NCI-H82 treated with DMSO at 0.1 percent for 48 hours (cell line): ENCODE results near the gene SLC9C2.
A peak's percentile ranks its signal among the peaks of the same experiment; 100 is the strongest.
"Not testable (repeated sequence)": the region's sequence is repeated elsewhere in the genome, so short reads cannot be mapped to it uniquely, and the experiment has no call there.

Experiments used
- DNase-seq: peaks from one replicate; lab custom pipeline; 2025; ENCODE audit not compliant: unreplicated experiment; lab: John Stamatoyannopoulos, UW

SLC9C2 gene

DNA sequence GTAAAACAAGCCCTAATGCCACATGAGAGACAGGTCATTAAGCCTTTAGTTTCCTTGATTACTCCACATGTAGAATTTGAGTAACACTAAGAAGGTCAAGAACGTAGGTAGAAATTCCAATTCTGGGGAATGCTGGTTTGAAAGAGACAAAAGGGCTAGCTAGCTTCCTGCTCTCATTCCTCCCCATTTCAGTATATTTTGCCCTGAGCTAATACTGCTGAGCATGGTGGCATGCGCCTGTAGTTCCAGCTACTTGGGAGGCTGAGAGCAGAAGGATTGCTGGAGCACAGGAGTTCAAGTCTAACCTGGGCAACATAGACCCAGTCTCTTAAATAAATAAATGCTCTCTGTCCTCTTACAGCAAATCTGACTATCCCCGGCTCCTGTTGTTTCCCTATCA is 112.9 kb downstream of the SLC9C2 start:
- no peak for DNase-seq

DNA sequence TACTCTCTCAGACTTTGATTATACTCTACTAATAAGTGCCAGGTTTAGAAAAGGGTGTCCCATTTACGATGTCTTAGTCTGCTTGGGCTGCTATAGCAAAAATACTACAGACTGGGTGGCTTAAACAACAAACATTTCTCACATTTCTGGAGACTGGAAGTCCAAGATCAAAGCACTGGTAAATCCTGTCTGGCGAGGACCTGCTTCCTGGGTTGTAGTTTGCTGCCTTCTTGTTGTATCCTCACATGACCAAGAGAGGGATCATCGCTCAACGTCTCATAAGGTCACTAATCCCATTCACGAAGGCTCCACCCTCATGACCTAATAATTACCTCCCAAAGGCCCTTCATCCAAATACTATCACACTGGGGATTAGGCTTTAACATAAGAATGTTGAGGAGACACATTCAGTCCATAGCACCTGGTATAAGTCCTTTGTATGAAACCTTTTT is 113.7 kb downstream of the SLC9C2 start:
- DNase-seq: peak; percentile 99

GRCh38 chr1:173488001-173488400 is 114.9 kb downstream of the SLC9C2 start:
- DNase-seq: no peak

GRCh38 chr1:173485401-173485800 is 117.5 kb downstream of the SLC9C2 start:
- DNase-seq: no peak

DNA sequence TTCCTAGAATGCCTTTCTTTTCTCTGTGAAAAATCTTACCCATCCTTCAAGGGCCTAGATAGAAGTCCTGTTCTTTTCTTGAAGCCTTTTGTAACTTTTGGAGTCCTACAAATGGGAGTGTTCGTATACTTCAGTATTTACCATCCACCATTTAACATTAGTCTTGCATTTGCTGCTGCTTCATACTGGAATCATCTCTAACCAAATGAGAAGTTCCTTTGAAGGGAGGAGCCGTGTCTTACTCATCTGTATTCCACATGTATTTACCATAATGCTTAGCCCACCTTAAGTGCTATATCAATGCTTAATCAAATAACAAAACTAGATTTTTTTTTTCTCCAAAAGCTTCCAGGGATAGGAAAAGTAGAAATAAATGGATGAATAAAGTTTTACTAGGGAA is 118.6 kb downstream of the SLC9C2 start:
- DNase-seq: no peak

- DNase-seq: no peak
Observed at GRCh38 chr1:173482683-173483082, 120.2 kb downstream of the SLC9C2 start.

DNA sequence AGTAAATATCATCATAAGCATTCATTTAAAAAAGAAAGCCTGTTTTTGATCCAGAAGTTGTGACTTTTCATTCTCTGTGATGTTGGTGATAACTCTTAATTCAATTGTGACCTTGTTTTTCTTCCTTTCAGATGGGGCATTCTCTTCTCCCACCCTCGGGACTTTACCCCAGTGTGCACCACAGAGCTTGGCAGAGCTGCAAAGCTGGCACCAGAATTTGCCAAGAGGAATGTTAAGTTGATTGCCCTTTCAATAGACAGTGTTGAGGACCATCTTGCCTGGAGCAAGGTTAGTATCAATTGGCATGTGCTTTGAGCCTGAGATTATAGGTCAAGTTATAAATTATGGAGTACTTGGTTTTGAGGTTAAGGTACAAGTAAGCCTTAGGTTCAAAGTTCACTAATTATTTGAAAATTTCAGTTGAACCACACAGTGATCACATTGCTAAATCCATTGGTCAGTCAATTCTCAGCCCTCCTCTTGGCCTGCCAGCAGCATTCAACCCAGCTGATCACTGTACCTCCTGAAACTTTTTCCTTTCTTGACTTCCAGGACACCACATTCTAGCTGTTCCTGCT is 121.6 kb downstream of the SLC9C2 start:
- DNase-seq: no peak

- DNase-seq: no peak
Observed at GRCh38 chr1:173479649-173480048, 123.2 kb downstream of the SLC9C2 start.

DNA sequence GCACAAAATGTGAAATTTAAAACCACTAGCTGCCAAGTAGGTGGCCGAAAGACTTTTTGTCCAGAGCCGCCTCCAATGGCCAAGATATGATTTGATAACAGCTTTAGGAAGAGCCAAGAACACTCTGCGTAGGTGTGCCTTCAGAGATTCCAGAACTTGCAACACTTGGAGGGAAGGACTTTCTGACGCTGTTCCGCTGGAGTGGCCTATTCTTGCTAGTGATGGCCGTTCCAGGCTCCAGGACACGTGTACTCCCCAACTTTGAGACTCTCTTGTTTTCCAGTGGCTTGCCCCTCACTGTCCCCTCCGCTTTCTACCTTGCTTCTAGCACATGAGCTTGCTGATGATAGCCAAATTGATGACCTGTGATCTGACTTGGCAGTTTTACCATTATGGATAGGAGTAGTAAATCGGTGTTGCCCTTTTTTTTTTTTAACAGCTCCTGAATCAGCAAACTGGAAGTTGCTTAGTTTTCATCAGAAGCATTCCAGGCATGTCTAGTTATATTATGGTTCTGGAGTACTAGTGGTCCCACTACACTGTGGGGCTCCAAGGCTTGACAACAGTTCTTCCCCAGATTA is 124.7 kb downstream of the SLC9C2 start:
- no peak for DNase-seq

DNA sequence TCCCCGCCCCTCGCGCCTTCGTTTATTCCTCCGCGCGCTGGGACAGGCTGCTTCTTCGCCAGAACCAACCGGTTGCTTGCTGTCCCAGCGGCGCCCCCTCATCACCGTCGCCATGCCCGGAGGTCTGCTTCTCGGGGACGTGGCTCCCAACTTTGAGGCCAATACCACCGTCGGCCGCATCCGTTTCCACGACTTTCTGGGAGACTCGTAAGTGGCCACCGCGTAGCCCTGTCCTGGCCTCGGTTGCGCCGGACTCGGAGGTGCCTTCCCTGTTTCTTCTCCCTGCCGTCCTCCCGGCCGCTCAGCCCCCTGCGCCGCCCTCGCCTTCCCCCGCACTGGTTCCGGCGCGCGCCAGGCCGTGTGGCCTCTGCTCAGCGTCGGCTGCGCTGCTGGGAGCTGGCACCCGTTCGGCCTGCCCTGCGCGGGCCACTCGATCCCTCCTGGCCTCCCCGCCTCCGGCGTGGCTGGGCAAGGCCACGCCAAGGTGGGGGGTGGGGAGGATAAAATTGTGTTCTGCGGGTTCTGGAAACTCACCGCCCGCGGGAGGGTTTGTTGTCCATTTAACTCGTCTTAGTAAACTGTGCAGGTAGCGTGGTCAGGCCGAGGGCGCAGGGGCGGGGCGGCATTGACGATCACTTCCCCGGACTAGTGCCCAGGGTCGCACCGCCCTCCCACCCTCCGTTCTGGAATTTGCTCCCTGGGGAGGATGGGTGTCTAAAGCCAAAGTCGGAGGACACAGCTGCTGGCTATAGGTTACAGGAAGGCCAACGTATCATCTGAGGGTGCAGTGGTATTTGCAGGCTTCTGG is 125.4 kb downstream of the SLC9C2 start, which contains the start of gene PRDX6:
PRDX6 (plus strand) TSS at position 50 of the 808 bp plus-strand sequence; CDS start at position 113, 63 bp downstream.
- DNase-seq: no peak

GRCh38 chr1:173476665-173477285 is 126.1 kb downstream of the SLC9C2 start:
- DNase-seq: peak; percentile 97

DNA sequence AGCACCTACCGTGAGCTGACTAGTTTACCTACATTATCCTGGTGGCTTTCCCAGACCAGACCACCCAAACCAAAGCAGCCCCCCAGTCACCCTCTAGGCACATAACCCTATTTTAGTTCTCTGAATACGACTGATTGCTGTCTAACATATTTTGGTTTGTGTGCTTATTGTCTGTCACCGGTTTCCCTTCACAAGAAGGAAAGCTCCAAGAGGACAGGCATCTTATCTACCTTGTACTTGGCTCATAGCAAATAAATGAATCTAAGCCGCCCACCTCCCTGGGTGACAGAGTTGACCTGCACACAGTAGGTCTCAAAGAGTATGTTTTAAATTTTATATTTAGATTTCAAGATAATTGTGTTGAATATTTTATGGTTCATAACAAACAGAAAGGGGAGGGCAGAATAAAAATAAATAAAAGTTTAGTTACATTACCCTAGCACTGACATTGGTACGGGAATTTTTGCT is 126.6 kb downstream of the SLC9C2 start:
- no peak for DNase-seq

GRCh38 chr1:173475564-173476196 is 127.2 kb downstream of the SLC9C2 start:
- DNase-seq: peak; percentile 28

- peak; percentile 78 for DNase-seq
Observed at GRCh38 chr1:173474780-173475421, 128.0 kb downstream of the SLC9C2 start.

DNA sequence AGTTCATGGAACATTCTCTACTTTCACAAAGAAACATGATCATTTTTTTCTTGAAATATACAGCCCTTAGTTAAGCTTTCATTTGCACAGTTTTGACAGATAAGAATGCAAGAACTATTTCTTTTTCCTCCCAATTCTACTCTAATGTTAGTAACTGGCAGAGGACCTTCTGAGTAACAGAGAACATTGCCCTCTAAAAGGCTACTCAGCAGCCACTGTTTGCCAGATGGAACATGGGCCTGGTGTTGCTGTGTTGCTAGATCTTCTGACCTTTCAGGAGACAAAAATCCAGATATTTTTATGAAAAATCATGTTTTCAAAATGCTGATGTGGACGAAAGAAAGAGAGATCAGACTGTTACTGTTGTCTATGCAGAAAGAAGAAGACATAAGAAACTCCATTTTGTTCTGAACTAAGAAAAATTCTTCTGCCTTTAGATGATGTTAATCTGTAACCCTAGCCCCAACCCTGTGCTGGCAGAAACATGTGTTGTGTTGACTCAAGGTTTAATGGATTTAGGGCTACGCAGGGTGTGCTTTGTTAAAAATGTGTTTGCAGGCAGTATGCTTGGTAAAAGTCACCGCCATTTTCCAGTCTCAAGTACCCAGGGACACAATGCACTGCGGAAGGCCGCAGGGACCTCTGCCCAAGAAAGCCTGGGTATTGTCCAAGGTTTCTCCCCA is 128.6 kb downstream of the SLC9C2 start:
- DNase-seq: peak; percentile 78

DNA sequence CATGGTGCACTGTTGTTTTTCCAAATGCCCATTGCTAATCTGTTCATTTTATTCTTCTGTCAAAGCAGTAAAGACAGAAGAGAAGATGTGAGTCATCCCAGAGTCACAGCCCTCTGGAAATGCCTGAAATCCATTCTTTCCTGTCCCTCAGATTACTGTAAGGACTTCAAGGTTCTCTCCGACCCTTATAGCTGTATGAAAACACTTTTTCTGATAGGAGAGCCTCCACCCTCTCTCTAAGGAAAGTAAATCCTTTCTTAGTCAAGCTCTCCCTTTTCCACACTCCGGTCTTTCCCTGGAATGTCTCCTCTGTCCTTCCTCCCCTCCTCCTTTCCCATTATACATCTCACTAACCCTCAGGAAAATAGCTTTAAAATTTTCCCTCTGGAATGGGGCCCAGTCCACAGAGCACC is 129.3 kb downstream of the SLC9C2 start:
- DNase-seq: no peak

GRCh38 chr1:173470608-173471007 is 132.3 kb downstream of the SLC9C2 start:
- no peak for DNase-seq

- DNase-seq: no peak
Observed at GRCh38 chr1:173469656-173470055, 133.2 kb downstream of the SLC9C2 start.

DNA sequence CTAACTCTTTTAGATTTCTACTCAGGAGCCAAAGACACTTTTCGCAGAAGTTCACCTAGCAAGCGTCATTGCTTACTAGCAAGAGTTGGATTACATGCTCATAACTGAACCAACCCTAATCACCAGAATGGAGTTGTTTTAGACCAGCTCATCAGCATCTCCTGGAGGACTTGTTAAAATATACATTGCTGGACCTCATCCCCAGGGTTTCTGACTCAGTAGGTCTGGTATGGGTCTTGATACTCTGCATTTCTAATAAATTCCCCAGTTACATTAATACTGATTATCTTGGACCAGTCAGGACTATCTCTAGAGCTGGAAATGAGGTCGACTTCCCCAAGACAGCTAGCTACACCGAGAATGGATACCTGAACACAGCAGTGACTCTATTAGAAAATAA is 135.4 kb downstream of the SLC9C2 start:
- DNase-seq: no peak

- DNase-seq: not testable (repeated sequence)
Observed at GRCh38 chr1:173464185-173464584, 138.7 kb downstream of the SLC9C2 start.
